ENCODE data around the gene LTK. TPM values are rescaled to one million over a fixed set of nuclear protein-coding genes. Genes with fewer than 3 reads are reported as not detected.

LTK gene
- 0.10 TPM for total RNA-seq (2013)
- polyA plus RNA-seq (under 1 TPM in 1 of 3 donors, not detected in 2; 0.12 TPM), polyA minus RNA-seq (not detected in 2 replicates), total RNA-seq (0 to 0.92 (median 0.23) reads per million in 11 experiments)

DNA sequence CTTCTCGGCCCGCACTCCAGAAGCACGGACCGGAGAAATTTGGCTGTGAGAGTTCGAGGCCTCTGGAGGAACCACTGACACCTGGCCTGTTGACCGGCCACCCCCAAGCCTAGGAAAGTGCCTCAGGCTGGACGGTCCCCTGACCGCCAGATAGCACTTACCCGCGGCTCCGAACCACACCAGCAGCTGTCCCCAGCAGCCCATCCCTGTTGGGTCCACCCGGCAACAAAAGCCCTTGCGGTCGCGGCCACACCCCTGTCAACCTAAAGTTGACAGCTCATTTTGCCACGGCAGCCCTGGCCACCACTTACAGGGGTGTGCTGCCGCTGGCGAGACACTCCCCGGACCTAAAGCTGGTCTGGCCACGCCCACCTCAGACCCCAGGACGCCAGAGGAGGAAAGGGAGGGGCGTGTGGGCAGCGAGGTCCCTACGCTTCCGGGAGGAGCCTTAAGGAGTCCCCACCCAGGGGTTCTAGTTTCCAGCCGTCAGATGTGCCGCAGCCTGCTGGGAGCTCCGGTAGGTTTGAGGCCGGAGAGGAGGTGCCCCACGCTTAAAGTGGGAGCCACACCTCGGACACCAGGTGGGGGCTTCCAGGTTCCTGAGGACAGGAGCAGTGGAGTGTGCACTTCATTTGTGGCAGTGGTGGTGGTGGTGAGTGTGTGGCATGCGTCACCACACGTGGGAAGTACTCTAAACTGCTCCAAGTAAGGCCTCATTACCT is at the start of gene LTK:
LTK (minus strand) TSS at position 322 of the 722 bp plus-strand sequence; CDS start at position 204, 118 bp downstream.
- peak within 1 kb of the TSS; percentile 52 for H3K9ac ChIP-seq (ENCODE audit: insufficient read depth, low read length, poor library complexity, severe bottlenecking)
- peaks cover 0 to 14% of the 10 kb centered on the region in 2 donors for H3K9me3 ChIP-seq (replicated peaks in 1 of 2; ENCODE audit: control insufficient read depth in 1 of 2, insufficient read depth in 1 of 2, low read length in 2 of 2)
- H3K4me3 ChIP-seq (replicated peaks in 1 of 3; ENCODE audit: low read depth in 2 of 3, low read length in 3 of 3): peak within 1 kb of the TSS; percentile 36 to 77 (median 36)
- TF ChIP-seq, protein P1, sequence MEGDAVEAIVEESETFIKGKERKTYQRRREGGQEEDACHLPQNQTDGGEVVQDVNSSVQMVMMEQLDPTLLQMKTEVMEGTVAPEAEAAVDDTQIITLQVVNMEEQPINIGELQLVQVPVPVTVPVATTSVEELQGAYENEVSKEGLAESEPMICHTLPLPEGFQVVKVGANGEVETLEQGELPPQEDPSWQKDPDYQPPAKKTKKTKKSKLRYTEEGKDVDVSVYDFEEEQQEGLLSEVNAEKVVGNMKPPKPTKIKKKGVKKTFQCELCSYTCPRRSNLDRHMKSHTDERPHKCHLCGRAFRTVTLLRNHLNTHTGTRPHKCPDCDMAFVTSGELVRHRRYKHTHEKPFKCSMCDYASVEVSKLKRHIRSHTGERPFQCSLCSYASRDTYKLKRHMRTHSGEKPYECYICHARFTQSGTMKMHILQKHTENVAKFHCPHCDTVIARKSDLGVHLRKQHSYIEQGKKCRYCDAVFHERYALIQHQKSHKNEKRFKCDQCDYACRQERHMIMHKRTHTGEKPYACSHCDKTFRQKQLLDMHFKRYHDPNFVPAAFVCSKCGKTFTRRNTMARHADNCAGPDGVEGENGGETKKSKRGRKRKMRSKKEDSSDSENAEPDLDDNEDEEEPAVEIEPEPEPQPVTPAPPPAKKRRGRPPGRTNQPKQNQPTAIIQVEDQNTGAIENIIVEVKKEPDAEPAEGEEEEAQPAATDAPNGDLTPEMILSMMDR (IDR thresholded peaks at IDR 0.05): no peak
- intact Hi-C loops (cut with micrococcal nuclease): no loop called here
- peaks cover 17 to 51% of the 10 kb centered on the region in 2 donors for H3K27me3 ChIP-seq (ENCODE audit: control insufficient read depth in 2 of 2, insufficient read depth in 2 of 2, low read length in 2 of 2)
- H3K4me1 Mint-ChIP-seq: peaks cover 24% of the 10 kb centered on the region
- peaks cover 17 to 25% of the 10 kb centered on the region in 2 donors for H3K36me3 Mint-ChIP-seq
- peaks cover 6 to 14% of the 10 kb centered on the region in 2 donors for H3K36me3 ChIP-seq (replicated peaks in 1 of 2; ENCODE audit: control insufficient read depth in 1 of 2, insufficient read depth in 2 of 2, low read length in 2 of 2)
- 11% methylated on average over 25 of the region's 33 CpGs for WGBS (ENCODE audit: insufficient coverage)
- H3K4me3 Mint-ChIP-seq: peak within 1 kb of the TSS; percentile 84 to 96
- H3K4me1 ChIP-seq (ENCODE audit: control insufficient read depth in 1 of 2, insufficient read depth in 2 of 2, low read length in 2 of 2): peaks cover 23 to 29% of the 10 kb centered on the region in 2 donors
- H3K27ac ChIP-seq (ENCODE audit: low read depth in 1 of 2, low read length in 2 of 2): no peak within 1 kb of the TSS
- H3K4me2 ChIP-seq (replicated peaks; ENCODE audit: extremely low read depth, low read length, poor library complexity, severe bottlenecking): peak within 1 kb of the TSS; percentile 83
- H3K9me3 Mint-ChIP-seq: peaks cover 0 to 12% (median 9%) of the 10 kb centered on the region in 7 donors
- no peaks in the 10 kb centered on the region for H3K79me2 ChIP-seq (ENCODE audit: insufficient read depth, low read length)
- DNase-seq: no peak
- peak within 1 kb of the TSS; percentile 81 for H2AFZ ChIP-seq (ENCODE audit: insufficient read depth, low read depth, low read length, poor library complexity, severe bottlenecking)
- H3K27me3 Mint-ChIP-seq (ENCODE audit: low read depth in 3 of 3): peaks cover 43 to 51% (median 47%) of the 10 kb centered on the region in 3 donors
- peak within 1 kb of the TSS in 3 of 7 donors; percentile 20 to 55 (median 53) for H3K27ac Mint-ChIP-seq
- H4K20me1 ChIP-seq (ENCODE audit: insufficient read depth, low read length): no peaks in the 10 kb centered on the region

DNA sequence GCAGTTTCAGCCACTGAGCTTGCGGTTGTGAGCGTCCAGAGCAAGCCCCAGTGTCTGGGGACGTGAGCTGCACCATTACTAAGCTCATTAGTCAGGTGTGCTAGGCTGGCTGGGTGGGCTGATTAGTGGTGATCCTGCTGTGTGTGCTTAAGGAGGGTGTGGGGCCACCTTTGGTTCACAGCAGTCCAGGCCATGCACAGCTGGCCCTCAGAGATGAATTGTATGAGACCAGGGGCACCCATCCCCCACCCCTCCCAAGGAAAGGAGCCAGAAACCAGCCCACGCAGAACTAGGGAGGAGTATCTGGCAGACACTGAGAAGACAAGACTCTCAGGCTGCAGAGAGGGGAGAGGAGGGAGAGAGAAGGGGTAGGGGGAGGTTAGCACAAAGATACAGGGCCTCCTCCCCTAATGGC is 49.2 kb upstream of the LTK start:
- H3K4me1 ChIP-seq (ENCODE audit: control insufficient read depth in 1 of 2, insufficient read depth in 2 of 2, low read length in 2 of 2): peaks cover 15 to 20% of the 10 kb centered on the region in 2 donors
- no peaks in the 10 kb centered on the region for H4K20me1 ChIP-seq (ENCODE audit: insufficient read depth, low read length)
- WGBS (ENCODE audit: insufficient coverage): 100% methylated on average over 2 of the region's 4 CpGs
- peaks cover 16 to 29% of the 10 kb centered on the region in 2 donors for H3K27me3 ChIP-seq (ENCODE audit: control insufficient read depth in 2 of 2, insufficient read depth in 2 of 2, low read length in 2 of 2)
- H3K9ac ChIP-seq (ENCODE audit: insufficient read depth, low read length, poor library complexity, severe bottlenecking): no peak overlapping the region
- H3K27me3 Mint-ChIP-seq (ENCODE audit: low read depth in 3 of 3): peaks cover 21 to 32% (median 27%) of the 10 kb centered on the region in 3 donors
- no peaks in the 10 kb centered on the region for H3K36me3 ChIP-seq (replicated peaks in 1 of 2; ENCODE audit: control insufficient read depth in 1 of 2, insufficient read depth in 2 of 2, low read length in 2 of 2)
- H3K36me3 Mint-ChIP-seq: peaks cover 0 to 8% of the 10 kb centered on the region in 2 donors
- no peak overlapping the region for H3K4me3 Mint-ChIP-seq
- peaks cover 0 to 9% (median 2%) of the 10 kb centered on the region in 7 donors for H3K9me3 Mint-ChIP-seq
- H3K9me3 ChIP-seq (replicated peaks in 1 of 2; ENCODE audit: control insufficient read depth in 1 of 2, insufficient read depth in 1 of 2, low read length in 2 of 2): no peaks in the 10 kb centered on the region
- H3K27ac Mint-ChIP-seq: no peak overlapping the region
- no peak overlapping the region for H3K27ac ChIP-seq (ENCODE audit: low read depth in 1 of 2, low read length in 2 of 2)
- no peak overlapping the region for H2AFZ ChIP-seq (ENCODE audit: insufficient read depth, low read depth, low read length, poor library complexity, severe bottlenecking)
- H3K4me2 ChIP-seq (replicated peaks; ENCODE audit: extremely low read depth, low read length, poor library complexity, severe bottlenecking): no peak overlapping the region
- intact Hi-C loops (cut with micrococcal nuclease): no loop called here
- no peak for DNase-seq
- TF ChIP-seq, protein P1 (IDR thresholded peaks at IDR 0.05): no peak
- H3K4me3 ChIP-seq (replicated peaks in 1 of 3; ENCODE audit: low read depth in 2 of 3, low read length in 3 of 3): no peak overlapping the region
- H3K4me1 Mint-ChIP-seq: peaks cover 14% of the 10 kb centered on the region
- no peaks in the 10 kb centered on the region for H3K79me2 ChIP-seq (ENCODE audit: insufficient read depth, low read length)

All from CD14-positive monocyte (primary cell).